Measurements from ENCODE around the gene PRKX.
"Not testable (repeated sequence)": the region's sequence is repeated elsewhere in the genome, so short reads cannot be mapped to it uniquely, and the experiment has no call there.

PRKX gene

GRCh38 chrX:3711331-3711917 is 2.0 kb downstream of the PRKX start:
- TF ChIP-seq EZH2 (IDR thresholded peaks at IDR 0.05; ENCODE audit: borderline replicate concordance, low read length) (no peak), CTCF (IDR thresholded peaks at IDR 0.05; ENCODE audit: low read length) (no peak)
- Histone ChIP-seq H3K27me3 (ENCODE audit: insufficient read depth, low read length) (no peaks in the 10 kb centered on the region), H3K4me1 (ENCODE audit: insufficient read depth, low read length, severe bottlenecking) (peaks cover 13% of the 10 kb centered on the region), H2AFZ (ENCODE audit: low read length) (no peak overlapping the region), H3K9me2 (ENCODE audit: low read depth, low read length) (no peaks in the 10 kb centered on the region), H3K4me3 (ENCODE audit: low read depth, low read length, poor library complexity, severe bottlenecking) (peak overlapping the region; percentile 75), H3K79me2 (ENCODE audit: insufficient read depth, low read length) (no peaks in the 10 kb centered on the region), H3F3A (ENCODE audit: insufficient read depth, low read length) (no peaks in the 10 kb centered on the region), H3K9me3 (ENCODE audit: low read length) (no peaks in the 10 kb centered on the region), H4K20me1 (ENCODE audit: insufficient read depth, low read length) (no peaks in the 10 kb centered on the region), H3K9ac (ENCODE audit: low read length) (peak overlapping the region; percentile 78; the same call in 1 of the 2 replicates), H3K27ac (ENCODE audit: low read depth, low read length, poor library complexity, severe bottlenecking) (peak overlapping the region; percentile 23), H3K4me2 (ENCODE audit: low read length) (peak overlapping the region; percentile 70), H3K36me3 (ENCODE audit: insufficient read depth, low read length) (no peaks in the 10 kb centered on the region)

GRCh38 chrX:3707673-3708274 is 5.7 kb downstream of the PRKX start:
- H3F3A ChIP-seq (ENCODE audit: insufficient read depth, low read length); H2AFZ ChIP-seq (ENCODE audit: low read length); H4K20me1 ChIP-seq (ENCODE audit: insufficient read depth, low read length); H3K9me3 ChIP-seq (ENCODE audit: low read length); H3K4me3 ChIP-seq (ENCODE audit: low read depth, low read length, poor library complexity, severe bottlenecking); H3K9me2 ChIP-seq (ENCODE audit: low read depth, low read length); H3K27me3 ChIP-seq (ENCODE audit: insufficient read depth, low read length); H3K36me3 ChIP-seq (ENCODE audit: insufficient read depth, low read length); H3K4me2 ChIP-seq (ENCODE audit: low read length); H3K9ac ChIP-seq (ENCODE audit: low read length); H3K79me2 ChIP-seq (ENCODE audit: insufficient read depth, low read length): not testable (repeated sequence)
- Histone ChIP-seq H3K27ac (ENCODE audit: low read depth, low read length, poor library complexity, severe bottlenecking) (peak overlapping the region; percentile 10), H3K4me1 (ENCODE audit: insufficient read depth, low read length, severe bottlenecking) (peaks cover 13% of the 10 kb centered on the region)

- Histone ChIP-seq H3K9ac (ENCODE audit: low read length) (no peak overlapping the region), H3K9me3 (ENCODE audit: low read length) (no peaks in the 10 kb centered on the region), H3K4me1 (ENCODE audit: insufficient read depth, low read length, severe bottlenecking) (peaks cover 10% of the 10 kb centered on the region), H3K27me3 (ENCODE audit: insufficient read depth, low read length) (no peaks in the 10 kb centered on the region), H3K79me2 (ENCODE audit: insufficient read depth, low read length) (no peaks in the 10 kb centered on the region), H3K4me3 (ENCODE audit: low read depth, low read length, poor library complexity, severe bottlenecking) (no peak overlapping the region), H3K9me2 (ENCODE audit: low read depth, low read length) (no peaks in the 10 kb centered on the region), H2AFZ (ENCODE audit: low read length) (no peak overlapping the region), H3K36me3 (ENCODE audit: insufficient read depth, low read length) (no peaks in the 10 kb centered on the region), H3F3A (ENCODE audit: insufficient read depth, low read length) (no peaks in the 10 kb centered on the region), H3K4me2 (ENCODE audit: low read length) (no peak overlapping the region), H3K27ac (ENCODE audit: low read depth, low read length, poor library complexity, severe bottlenecking) (no peak overlapping the region), H4K20me1 (ENCODE audit: insufficient read depth, low read length) (no peaks in the 10 kb centered on the region)
- TF ChIP-seq EZH2 (IDR thresholded peaks at IDR 0.05; ENCODE audit: borderline replicate concordance, low read length) (no peak), CTCF (IDR thresholded peaks at IDR 0.05; ENCODE audit: low read length) (no peak)
Observed at GRCh38 chrX:3706481-3706880, 7.0 kb downstream of the PRKX start.

- H3F3A ChIP-seq (ENCODE audit: insufficient read depth, low read length); H3K4me2 ChIP-seq (ENCODE audit: low read length); H3K9ac ChIP-seq (ENCODE audit: low read length); H3K36me3 ChIP-seq (ENCODE audit: insufficient read depth, low read length); H4K20me1 ChIP-seq (ENCODE audit: insufficient read depth, low read length); H2AFZ ChIP-seq (ENCODE audit: low read length); H3K4me3 ChIP-seq (ENCODE audit: low read depth, low read length, poor library complexity, severe bottlenecking); H3K27me3 ChIP-seq (ENCODE audit: insufficient read depth, low read length); H3K9me2 ChIP-seq (ENCODE audit: low read depth, low read length); H3K27ac ChIP-seq (ENCODE audit: low read depth, low read length, poor library complexity, severe bottlenecking); H3K9me3 ChIP-seq (ENCODE audit: low read length); H3K79me2 ChIP-seq (ENCODE audit: insufficient read depth, low read length): not testable (repeated sequence)
- H3K4me1 ChIP-seq (ENCODE audit: insufficient read depth, low read length, severe bottlenecking): peaks cover 26% of the 10 kb centered on the region
Observed at GRCh38 chrX:3703251-3703650, 10.2 kb downstream of the PRKX start.

GRCh38 chrX:3702095-3702494 is 11.4 kb downstream of the PRKX start:
- not testable (repeated sequence) for H2AFZ ChIP-seq (ENCODE audit: low read length); H3K4me3 ChIP-seq (ENCODE audit: low read depth, low read length, poor library complexity, severe bottlenecking); H3K27ac ChIP-seq (ENCODE audit: low read depth, low read length, poor library complexity, severe bottlenecking); H3K36me3 ChIP-seq (ENCODE audit: insufficient read depth, low read length); H3K9me3 ChIP-seq (ENCODE audit: low read length); H3K79me2 ChIP-seq (ENCODE audit: insufficient read depth, low read length); H3K4me2 ChIP-seq (ENCODE audit: low read length); H3K9ac ChIP-seq (ENCODE audit: low read length); H3F3A ChIP-seq (ENCODE audit: insufficient read depth, low read length); H3K9me2 ChIP-seq (ENCODE audit: low read depth, low read length); H4K20me1 ChIP-seq (ENCODE audit: insufficient read depth, low read length); H3K27me3 ChIP-seq (ENCODE audit: insufficient read depth, low read length)
- H3K4me1 ChIP-seq (ENCODE audit: insufficient read depth, low read length, severe bottlenecking): peaks cover 35% of the 10 kb centered on the region

GRCh38 chrX:3701445-3701928 is 12.0 kb downstream of the PRKX start:
- not testable (repeated sequence) for H3F3A ChIP-seq (ENCODE audit: insufficient read depth, low read length); H3K27me3 ChIP-seq (ENCODE audit: insufficient read depth, low read length); H3K9me2 ChIP-seq (ENCODE audit: low read depth, low read length); H3K9ac ChIP-seq (ENCODE audit: low read length); H3K9me3 ChIP-seq (ENCODE audit: low read length); H3K79me2 ChIP-seq (ENCODE audit: insufficient read depth, low read length); H3K36me3 ChIP-seq (ENCODE audit: insufficient read depth, low read length); H3K4me3 ChIP-seq (ENCODE audit: low read depth, low read length, poor library complexity, severe bottlenecking); H3K27ac ChIP-seq (ENCODE audit: low read depth, low read length, poor library complexity, severe bottlenecking); H3K4me2 ChIP-seq (ENCODE audit: low read length); H2AFZ ChIP-seq (ENCODE audit: low read length); H4K20me1 ChIP-seq (ENCODE audit: insufficient read depth, low read length)
- peaks cover 35% of the 10 kb centered on the region for H3K4me1 ChIP-seq (ENCODE audit: insufficient read depth, low read length, severe bottlenecking)
